Trophoblast cell (in vitro differentiated cells and primary cell): ENCODE measurements around the gene KCNH6.

ENCODE experiments used
- DNase-seq, 2 donors: peaks; one replicate each; pipeline ENCODE4 v3.0.0-alpha.2; 2016
- H2AFZ ChIP-seq: 2 replicates; pipeline ENCODE4 v1.6.1; 2013; ENCODE audit warnings: low read length, moderate library complexity, mild to moderate bottlenecking; ENCODE audit not compliant: insufficient read depth, poor library complexity
- H2AK5ac ChIP-seq: 2 replicates; pipeline ENCODE4 v1.6.1; 2013; ENCODE audit warnings: mild to moderate bottlenecking, low read length
- H2BK120ac ChIP-seq: 2 replicates; pipeline ENCODE4 v1.6.1; 2013; ENCODE audit warnings: low read length, mild to moderate bottlenecking, moderate library complexity; ENCODE audit not compliant: insufficient read depth, poor library complexity
- H2BK12ac ChIP-seq: 2 replicates; pipeline ENCODE4 v1.6.1; 2013; ENCODE audit warnings: mild to moderate bottlenecking, low read length, moderate library complexity
- H2BK5ac ChIP-seq: 2 replicates; pipeline ENCODE4 v1.6.1; 2013; ENCODE audit warnings: low read length, low read depth, moderate library complexity, mild to moderate bottlenecking; ENCODE audit not compliant: poor library complexity
- H3K14ac ChIP-seq: 2 replicates; pipeline ENCODE4 v1.6.1; 2013; ENCODE audit warnings: mild to moderate bottlenecking, low read length
- H3K18ac ChIP-seq: 2 replicates; pipeline ENCODE4 v1.6.1; 2013; ENCODE audit warnings: mild to moderate bottlenecking, low read length
- H3K23ac ChIP-seq: 2 replicates; pipeline ENCODE4 v1.6.1; 2013; ENCODE audit warnings: low read length
- H3K27ac ChIP-seq: 2 replicates; pipeline ENCODE4 v1.5.1; 2013; ENCODE audit warnings: low read depth, mild to moderate bottlenecking, inconsistent platforms, low read length, moderate library complexity
- H3K27me3 ChIP-seq: 2 replicates; pipeline ENCODE4 v1.6.1; 2013; ENCODE audit warnings: inconsistent platforms, mild to moderate bottlenecking, low read length, moderate library complexity; ENCODE audit not compliant: insufficient read depth
- H3K36me3 ChIP-seq, 2 experiments: 1 replicate in 1 of 2; 2 replicates in 1 of 2; pipeline ENCODE4 v1.6.1; 2013; ENCODE audit warnings: low read length in 2 of 2, mild to moderate bottlenecking in 2 of 2, moderate library complexity in 1 of 2; ENCODE audit not compliant: insufficient read depth in 2 of 2, control insufficient read depth in 1 of 2
- H3K4ac ChIP-seq: 2 replicates; pipeline ENCODE4 v1.6.1; 2013; ENCODE audit warnings: low read depth, mild to moderate bottlenecking, low read length, moderate library complexity
- H3K4me1 ChIP-seq, 2 experiments: 1 replicate in 1 of 2; 2 replicates in 1 of 2; pipeline ENCODE4 v1.6.1; 2013; ENCODE audit warnings: low read length in 2 of 2, mild to moderate bottlenecking in 2 of 2, moderate library complexity in 1 of 2; ENCODE audit not compliant: insufficient read depth in 2 of 2, control insufficient read depth in 1 of 2
- H3K4me2 ChIP-seq: 2 replicates; pipeline ENCODE4 v1.6.1; 2013; ENCODE audit warnings: inconsistent platforms, mild to moderate bottlenecking, low read length, moderate library complexity
- H3K4me3 ChIP-seq: 2 replicates; pipeline ENCODE4 v1.5.1; 2013; ENCODE audit warnings: mild to moderate bottlenecking, low read depth, low read length, inconsistent platforms
- H3K79me1 ChIP-seq: one replicate; pipeline ENCODE4 v1.6.1; 2013; ENCODE audit warnings: low read length
- H3K79me2 ChIP-seq: 2 replicates; pipeline ENCODE4 v1.6.1; 2013; ENCODE audit warnings: low read length, mild to moderate bottlenecking; ENCODE audit not compliant: control insufficient read depth, insufficient read depth, poor library complexity
- H3K9ac ChIP-seq: 2 replicates; pipeline ENCODE4 v1.6.1; 2013; ENCODE audit warnings: mild to moderate bottlenecking, low read length
- H3K9me3 ChIP-seq: 2 replicates; pipeline ENCODE4 v1.6.1; 2013; ENCODE audit warnings: low read depth, mild to moderate bottlenecking, control low read depth, inconsistent platforms, low read length; ENCODE audit not compliant: insufficient read depth
- H4K12ac ChIP-seq: 2 replicates; pipeline ENCODE4 v1.6.1; 2013; ENCODE audit warnings: low read depth, mild to moderate bottlenecking, low read length, moderate library complexity
- H4K8ac ChIP-seq: 2 replicates; pipeline ENCODE4 v1.6.1; 2013; ENCODE audit warnings: low read depth, mild to moderate bottlenecking, low read length, moderate library complexity
- H4K91ac ChIP-seq: one replicate; pipeline ENCODE4 v1.6.1; 2013; ENCODE audit warnings: low read depth, mild to moderate bottlenecking, low read length, moderate library complexity
- WGBS: extraction: QIAGEN DNeasy Blood & Tissue Kit; methylation state at CpG from one replicate; pipeline ENCODE4 v1.1.7; 2013; ENCODE audit warnings: missing lambda C conversion rate; ENCODE audit not compliant: insufficient read length, insufficient coverage; ENCODE audit errors: extremely low coverage; 5-methylcytosine and 5-hydroxymethylcytosine counted together

KCNH6 gene

DNA sequence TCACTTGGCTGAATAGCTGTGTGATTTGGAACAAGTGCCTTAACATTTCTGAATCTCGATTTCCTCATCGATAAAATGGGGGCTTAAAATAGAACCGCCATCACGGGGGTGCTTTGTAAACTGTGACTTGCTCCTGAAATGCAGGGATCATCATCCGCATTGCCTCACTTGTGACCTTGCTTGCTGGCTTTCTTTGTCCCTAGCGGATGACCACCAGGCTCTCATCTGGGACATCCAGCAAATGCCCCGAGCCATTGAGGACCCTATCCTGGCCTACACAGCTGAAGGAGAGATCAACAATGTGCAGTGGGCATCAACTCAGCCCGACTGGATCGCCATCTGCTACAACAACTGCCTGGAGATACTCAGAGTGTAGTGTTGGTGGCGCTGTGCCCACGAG lies 65.6 kb downstream of the KCNH6 start:
- H4K12ac ChIP-seq: no peak overlapping the region
- H4K91ac ChIP-seq: no peak overlapping the region
- no peak overlapping the region for H2BK12ac ChIP-seq
- no peak overlapping the region for H3K4ac ChIP-seq
- H3K14ac ChIP-seq: no peak overlapping the region
- H3K9ac ChIP-seq: no peak overlapping the region
- H2BK5ac ChIP-seq: no peak overlapping the region
- H3K79me1 ChIP-seq: no peaks in the 10 kb centered on the region
- no peak overlapping the region for H3K23ac ChIP-seq
- no peaks in the 10 kb centered on the region for H3K79me2 ChIP-seq
- H3K18ac ChIP-seq: no peak overlapping the region
- no peak overlapping the region for H2AK5ac ChIP-seq
- H3K27ac ChIP-seq: no peak overlapping the region
- no peak overlapping the region for H3K4me3 ChIP-seq
- H3K9me3 ChIP-seq: no peaks in the 10 kb centered on the region
- no CpG with 5 or more reads among the region's 11 CpGs for WGBS
- no peak overlapping the region for H3K4me2 ChIP-seq
- DNase-seq: no peak
- no peaks in the 10 kb centered on the region for H3K27me3 ChIP-seq
- H3K4me1 ChIP-seq: no peaks in the 10 kb centered on the region
- no peak overlapping the region for H4K8ac ChIP-seq
- no peak overlapping the region for H2BK120ac ChIP-seq
- peaks cover 35 to 53% of the 10 kb centered on the region in 2 experiments for H3K36me3 ChIP-seq
- no peak overlapping the region for H2AFZ ChIP-seq

DNA sequence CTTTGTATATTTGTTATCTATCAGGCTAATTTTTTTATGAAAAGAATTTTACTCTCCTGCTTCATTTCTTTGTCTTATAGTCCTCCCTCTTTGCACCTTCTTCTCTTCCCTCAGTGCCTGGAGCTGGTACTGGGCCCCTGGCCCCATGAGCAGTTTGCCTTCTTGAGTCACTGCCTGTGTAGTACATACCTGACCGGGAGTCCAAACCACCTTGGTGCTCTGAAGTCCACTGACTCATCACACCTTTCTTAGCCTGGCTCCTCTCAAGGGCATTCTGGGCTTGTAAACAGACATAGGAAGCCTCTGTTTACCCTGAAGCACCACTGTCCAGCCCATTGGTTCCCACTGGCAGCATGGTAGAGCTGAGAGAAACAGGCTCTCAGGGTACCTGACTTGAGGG lies 66.5 kb downstream of the KCNH6 start:
- Histone ChIP-seq H4K8ac (no peak overlapping the region), H4K91ac (no peak overlapping the region), H2AK5ac (no peak overlapping the region), H3K4ac (no peak overlapping the region), H3K14ac (no peak overlapping the region), H3K9ac (no peak overlapping the region), H3K4me3 (no peak overlapping the region), H3K27ac (no peak overlapping the region), H4K12ac (no peak overlapping the region), H3K79me2 (no peaks in the 10 kb centered on the region), H3K36me3 (peaks cover 32 to 52% of the 10 kb centered on the region in 2 experiments), H3K9me3 (no peaks in the 10 kb centered on the region), H3K27me3 (no peaks in the 10 kb centered on the region), H2BK120ac (no peak overlapping the region), H3K4me2 (no peak overlapping the region), H3K79me1 (no peaks in the 10 kb centered on the region), H2BK12ac (no peak overlapping the region), H3K23ac (no peak overlapping the region), H3K18ac (no peak overlapping the region), H3K4me1 (no peaks in the 10 kb centered on the region), H2BK5ac (no peak overlapping the region), H2AFZ (no peak overlapping the region)
- DNase-seq: no peak
- WGBS: no CpG with 5 or more reads among the region's 1 CpG

DNA sequence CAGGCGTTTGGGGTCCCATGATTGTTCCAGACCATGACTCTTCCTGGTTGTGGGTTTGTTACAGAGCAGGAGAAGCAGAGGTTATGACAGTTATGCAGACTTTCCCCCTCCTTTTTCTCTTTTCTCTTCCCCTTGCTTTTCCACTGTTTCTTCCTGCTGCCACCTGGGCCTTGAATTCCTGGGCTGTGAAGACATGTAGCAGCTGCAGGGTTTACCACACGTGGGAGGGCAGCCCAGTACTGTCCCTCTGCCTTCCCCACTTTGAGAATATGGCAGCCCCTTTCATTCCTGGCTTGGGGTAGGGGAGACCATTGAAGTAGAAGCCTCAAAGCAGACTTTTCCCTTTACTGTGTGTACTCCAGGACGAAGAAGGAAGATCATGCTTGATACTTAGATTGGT lies 69.6 kb downstream of the KCNH6 start:
- H3K18ac ChIP-seq: no peak overlapping the region
- WGBS: no CpG with 5 or more reads among the region's 3 CpGs
- H3K4ac ChIP-seq: no peak overlapping the region
- no peak overlapping the region for H4K12ac ChIP-seq
- no peak overlapping the region for H2AK5ac ChIP-seq
- H3K9me3 ChIP-seq: no peaks in the 10 kb centered on the region
- no peak overlapping the region for H3K9ac ChIP-seq
- DNase-seq: no peak
- no peaks in the 10 kb centered on the region for H3K79me1 ChIP-seq
- H2BK5ac ChIP-seq: no peak overlapping the region
- H3K27ac ChIP-seq: no peak overlapping the region
- no peak overlapping the region for H3K4me2 ChIP-seq
- H3K27me3 ChIP-seq: no peaks in the 10 kb centered on the region
- H3K4me3 ChIP-seq: no peak overlapping the region
- no peak overlapping the region for H3K14ac ChIP-seq
- H2BK12ac ChIP-seq: no peak overlapping the region
- H4K91ac ChIP-seq: no peak overlapping the region
- no peaks in the 10 kb centered on the region for H3K4me1 ChIP-seq
- H3K79me2 ChIP-seq: no peaks in the 10 kb centered on the region
- no peak overlapping the region for H3K23ac ChIP-seq
- H2BK120ac ChIP-seq: no peak overlapping the region
- peaks cover 23 to 37% of the 10 kb centered on the region in 2 experiments for H3K36me3 ChIP-seq
- no peak overlapping the region for H4K8ac ChIP-seq
- no peak overlapping the region for H2AFZ ChIP-seq

DNA sequence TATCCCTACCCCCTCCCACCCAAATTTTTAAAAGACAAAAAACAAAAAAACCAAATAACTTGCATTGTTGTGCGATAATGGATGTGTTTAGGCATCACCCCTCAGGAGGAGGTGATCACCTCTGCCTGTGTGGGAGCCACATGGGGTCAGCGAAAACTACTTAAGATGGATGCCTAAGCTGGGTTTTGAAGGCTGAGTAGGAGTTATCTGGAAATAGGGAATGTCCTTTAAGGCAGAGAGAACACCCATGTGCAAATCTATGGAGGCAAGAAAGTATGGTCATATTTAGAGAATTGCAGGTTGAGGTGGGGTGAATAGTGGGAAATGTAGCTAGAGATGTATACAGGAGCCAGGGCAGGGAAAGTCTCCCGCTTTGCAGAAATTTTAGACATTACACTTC lies 72.0 kb downstream of the KCNH6 start:
- no peak overlapping the region for H2AK5ac ChIP-seq
- H3K4ac ChIP-seq: no peak overlapping the region
- H3K79me1 ChIP-seq: no peaks in the 10 kb centered on the region
- no CpG with 5 or more reads among the region's 3 CpGs for WGBS
- no peak overlapping the region for H3K9ac ChIP-seq
- H2BK12ac ChIP-seq: no peak overlapping the region
- H3K23ac ChIP-seq: no peak overlapping the region
- no peak overlapping the region for H3K27ac ChIP-seq
- no peak overlapping the region for H4K12ac ChIP-seq
- H3K36me3 ChIP-seq: peaks cover 11 to 20% of the 10 kb centered on the region in 2 experiments
- H3K79me2 ChIP-seq: no peaks in the 10 kb centered on the region
- no peak overlapping the region for H4K91ac ChIP-seq
- H3K4me3 ChIP-seq: no peak overlapping the region
- no peak for DNase-seq
- no peak overlapping the region for H3K4me2 ChIP-seq
- H2BK5ac ChIP-seq: no peak overlapping the region
- no peaks in the 10 kb centered on the region for H3K9me3 ChIP-seq
- H2BK120ac ChIP-seq: no peak overlapping the region
- no peak overlapping the region for H3K18ac ChIP-seq
- H4K8ac ChIP-seq: no peak overlapping the region
- H2AFZ ChIP-seq: no peak overlapping the region
- H3K14ac ChIP-seq: no peak overlapping the region
- peaks cover 2 to 4% of the 10 kb centered on the region in 2 experiments for H3K4me1 ChIP-seq
- no peaks in the 10 kb centered on the region for H3K27me3 ChIP-seq
